GM23338 (cell line): ENCODE data around the gene NPC2. TPM values are rescaled to one million over a fixed set of nuclear protein-coding genes. Genes with fewer than 3 reads are reported as not detected.

Experiments
- ATAC-seq: fragments of 200-7000 bp; cut with Tn5 transposase; 3 replicates; pipeline ENCODE4 v1.9.1; 2020
- DNase-seq: peaks from one replicate; pipeline ENCODE4 v3.0.0-alpha.2; 2015; ENCODE audit warnings: low spot score
- H2AFZ ChIP-seq: fragments of 200-600 bp; sonication (generic); 2 replicates; pipeline ENCODE4 v1.8.0; 2016; ENCODE audit warnings: antibody characterized with exemption, mild to moderate bottlenecking, moderate library complexity
- H3F3A ChIP-seq: fragments of 200-600 bp; sonication (generic); replicated peaks from 2 replicates; pipeline ENCODE4 v1.8.0; 2017; ENCODE audit warnings: antibody characterized with exemption, mixed run types, low read depth
- H3K27ac ChIP-seq: fragments of 200-600 bp; sonication (generic); 2 replicates; pipeline ENCODE4 v1.6.1; 2016; ENCODE audit warnings: low read depth
- H3K27me3 ChIP-seq: fragments of 200-600 bp; sonication (generic); 2 replicates; pipeline ENCODE4 v1.8.0; 2016; ENCODE audit warnings: mild to moderate bottlenecking, mixed run types, moderate library complexity; ENCODE audit not compliant: insufficient read depth
- H3K36me3 ChIP-seq: fragments of 200-600 bp; sonication (generic); 2 replicates; pipeline ENCODE4 v1.8.0; 2016; ENCODE audit warnings: mild to moderate bottlenecking; ENCODE audit not compliant: insufficient read depth
- H3K4me1 ChIP-seq: fragments of 200-600 bp; sonication (generic); 2 replicates; pipeline ENCODE4 v1.8.0; 2016; ENCODE audit warnings: mild to moderate bottlenecking, moderate library complexity; ENCODE audit not compliant: insufficient read depth
- H3K4me2 ChIP-seq: fragments of 200-600 bp; sonication (generic); 2 replicates; pipeline ENCODE4 v1.7.1; 2017; ENCODE audit warnings: mixed run types
- H3K4me3 ChIP-seq: fragments of 200-600 bp; sonication (generic); 2 replicates; pipeline ENCODE4 v1.6.1; 2016; ENCODE audit warnings: mixed run types
- H3K79me2 ChIP-seq: fragments of 200-600 bp; sonication (generic); replicated peaks from 2 replicates; pipeline ENCODE4 v1.8.0; 2017; ENCODE audit warnings: mild to moderate bottlenecking; ENCODE audit not compliant: insufficient read depth
- H3K9me2 ChIP-seq: fragments of 200-600 bp; sonication (generic); 2 replicates; pipeline ENCODE4 v1.8.0; 2017; ENCODE audit not compliant: insufficient read depth
- H4K20me1 ChIP-seq: fragments of 200-600 bp; sonication (generic); replicated peaks from 2 replicates; pipeline ENCODE4 v1.8.0; 2017; ENCODE audit warnings: mild to moderate bottlenecking; ENCODE audit not compliant: insufficient read depth
- H3K27ac Mint-ChIP-seq: 2 replicates; pipeline ENCODE4 v1.8.0; 2020; ENCODE audit warnings: inconsistent platforms, mild to moderate bottlenecking, moderate library complexity, mixed read lengths
- H3K27me3 Mint-ChIP-seq: 3 replicates; pipeline ENCODE4 v1.8.0; 2022; ENCODE audit warnings: low read depth, mild to moderate bottlenecking, moderate library complexity, mixed read lengths, inconsistent platforms; ENCODE audit not compliant: insufficient read depth, poor library complexity
- H3K36me3 Mint-ChIP-seq: 3 replicates; pipeline ENCODE4 v1.8.0; 2021; ENCODE audit warnings: low read depth, mild to moderate bottlenecking, inconsistent platforms, moderate library complexity, mixed read lengths
- H3K4me1 Mint-ChIP-seq: 3 replicates; pipeline ENCODE4 v1.8.0; 2020; ENCODE audit warnings: mild to moderate bottlenecking, inconsistent platforms, mixed read lengths
- H3K4me3 Mint-ChIP-seq: 3 replicates; pipeline ENCODE4 v1.8.0; 2021; ENCODE audit warnings: moderate library complexity, mild to moderate bottlenecking, inconsistent platforms, mixed read lengths
- H3K9me3 Mint-ChIP-seq: 3 replicates; pipeline ENCODE4 v1.8.0; 2020; ENCODE audit warnings: moderate library complexity, mild to moderate bottlenecking, inconsistent platforms, mixed read lengths
- CREB1 ChIP-seq: fragments of 250-450 bp; sonication (Bioruptor Pico); IDR thresholded peaks from 2 replicates; pipeline ENCODE4 v1.5.0; 2020; ENCODE audit warnings: low read depth, mild to moderate bottlenecking, moderate library complexity
- CTCF ChIP-seq, 2 experiments: fragments of 200-600 bp in 1 of 2; sonication (generic) in 1 of 2; conservative IDR thresholded peaks; 2 replicates each; pipeline versions ENCODE4 v1.5.1 to v1.6.1; 2016 to 2017; ENCODE audit warnings: antibody characterized with exemption in 2 of 2, low read depth in 2 of 2, mild to moderate bottlenecking in 2 of 2, moderate library complexity in 1 of 2
- EZH2 ChIP-seq: fragments of 200-600 bp; sonication (generic); IDR thresholded peaks from one replicate; pipeline ENCODE4 v1.8.0; 2017; ENCODE audit warnings: antibody characterized with exemption, mild to moderate bottlenecking, low read depth; ENCODE audit not compliant: unreplicated experiment
- NANOG ChIP-seq: IDR thresholded peaks from 2 replicates; pipeline ENCODE4 v1.6.1; 2016; ENCODE audit warnings: antibody characterized with exemption, borderline replicate concordance
- POLR2AphosphoS5 ChIP-seq: IDR thresholded peaks from 2 replicates; pipeline ENCODE4 v1.6.1; 2016; ENCODE audit warnings: antibody characterized with exemption, low read depth
- REST ChIP-seq: IDR thresholded peaks from one replicate; pipeline ENCODE4 v1.6.1; 2018; ENCODE audit warnings: antibody characterized with exemption; ENCODE audit not compliant: unreplicated experiment
- STAT1 ChIP-seq: IDR thresholded peaks from one replicate; pipeline ENCODE4 v1.6.1; 2016; ENCODE audit warnings: antibody characterized with exemption; ENCODE audit not compliant: unreplicated experiment
- ZNF114 ChIP-seq: fragments of 250-450 bp; sonication (Bioruptor Pico); IDR thresholded peaks from 2 replicates; pipeline ENCODE4 v1.5.0; 2020; ENCODE audit warnings: mild to moderate bottlenecking, moderate library complexity
- ZNF331 ChIP-seq: fragments of 250-450 bp; sonication (Bioruptor Pico); IDR thresholded peaks from 2 replicates; pipeline ENCODE4 v1.5.0; 2020; ENCODE audit warnings: low read depth, mild to moderate bottlenecking, moderate library complexity
- polyA plus RNA-seq: library from polyadenylated mRNA; unstranded; fragments of >200 nt; fragmentation: Nextera tagmentation; extraction: Ambion mirVana; gene quantifications from 2 replicates; pipeline ENCODE4 v1.2.1, GENCODE V29; 2016
- total RNA-seq: library from RNA; depleted of rRNA; stranded (reverse); fragments of >200 nt; shearing (Covaris generic); gene quantifications from 2 replicates; pipeline ENCODE4 v1.2.3, GENCODE V29; 2014
- TF ChIP-seq, protein P1 (sequence below): IDR thresholded peaks from 2 replicates; pipeline ENCODE4 v1.6.1; 2016; ENCODE audit warnings: antibody characterized with exemption

Gene NPC2
- total and polyA plus RNA-seq, 2 experiments from 2014 or later, result 287 to 344 TPM

- TF ChIP-seq STAT1 (no peak), ZNF114 (CRISPR knock-in tag) (no peak), CTCF (conservative IDR thresholded peaks at IDR 0.05; ENCODE audit: low read depth in 2 of 2) (no peak)
- TF ChIP-seq, protein P1, sequence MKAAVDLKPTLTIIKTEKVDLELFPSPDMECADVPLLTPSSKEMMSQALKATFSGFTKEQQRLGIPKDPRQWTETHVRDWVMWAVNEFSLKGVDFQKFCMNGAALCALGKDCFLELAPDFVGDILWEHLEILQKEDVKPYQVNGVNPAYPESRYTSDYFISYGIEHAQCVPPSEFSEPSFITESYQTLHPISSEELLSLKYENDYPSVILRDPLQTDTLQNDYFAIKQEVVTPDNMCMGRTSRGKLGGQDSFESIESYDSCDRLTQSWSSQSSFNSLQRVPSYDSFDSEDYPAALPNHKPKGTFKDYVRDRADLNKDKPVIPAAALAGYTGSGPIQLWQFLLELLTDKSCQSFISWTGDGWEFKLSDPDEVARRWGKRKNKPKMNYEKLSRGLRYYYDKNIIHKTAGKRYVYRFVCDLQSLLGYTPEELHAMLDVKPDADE, result no peak
Observed at GRCh38 chr14:74532246-74532645, 39.1 kb upstream of the NPC2 start (continued).

DNA sequence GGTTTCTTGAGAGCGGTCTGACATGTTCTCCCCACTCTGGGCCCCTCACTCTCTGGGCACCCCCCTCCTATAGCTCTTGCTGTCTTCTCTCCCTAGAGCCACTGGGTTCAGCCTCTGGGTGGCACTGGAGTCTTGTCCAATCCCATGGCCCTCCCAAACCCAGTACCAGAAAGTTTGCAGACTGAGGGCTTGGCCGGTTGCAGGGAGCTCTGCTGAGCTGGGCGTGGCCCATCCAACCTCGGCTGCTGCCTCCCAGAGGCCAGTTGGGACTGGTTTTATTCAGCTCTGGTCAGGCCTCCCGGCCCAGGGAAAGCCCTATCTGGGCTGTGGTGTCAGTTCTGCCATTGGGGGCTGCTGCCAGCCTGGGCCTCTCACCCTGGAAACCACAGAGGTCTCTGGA, 38.4 kb upstream of the NPC2 start:
- Histone ChIP-seq H3F3A (no peaks in the 10 kb centered on the region), H3K27ac (no peak overlapping the region), H4K20me1 (no peaks in the 10 kb centered on the region), H3K79me2 (no peaks in the 10 kb centered on the region), H3K4me3 (no peak overlapping the region), H3K27me3 (no peaks in the 10 kb centered on the region), H3K4me2 (no peak overlapping the region), H3K4me1 (no peaks in the 10 kb centered on the region), H2AFZ (peak overlapping the region; percentile 72), H3K36me3 (no peaks in the 10 kb centered on the region), H3K9me2 (no peaks in the 10 kb centered on the region)
- DNase-seq (peak; percentile 78), ATAC-seq (peak; percentile 92)
- no peak overlapping the region for H3K4me3 Mint-ChIP-seq
- H3K4me1 Mint-ChIP-seq, result peaks cover 12% of the 10 kb centered on the region; the same call in 2 of the 3 replicates
- H3K9me3 Mint-ChIP-seq, result no peaks in the 10 kb centered on the region
- H3K36me3 Mint-ChIP-seq, result no peaks in the 10 kb centered on the region
- H3K27me3 Mint-ChIP-seq, result peaks cover 9% of the 10 kb centered on the region
- TF ChIP-seq CTCF (conservative IDR thresholded peaks at IDR 0.05; ENCODE audit: low read depth in 2 of 2), result peak; percentile 37 to 63
- TF ChIP-seq CREB1 (CRISPR knock-in tag), result no peak
- 0 out of 2 replicates have a peak overlapping the region, but pooled peaks have one; percentile 59 for H3K27ac Mint-ChIP-seq

DNA sequence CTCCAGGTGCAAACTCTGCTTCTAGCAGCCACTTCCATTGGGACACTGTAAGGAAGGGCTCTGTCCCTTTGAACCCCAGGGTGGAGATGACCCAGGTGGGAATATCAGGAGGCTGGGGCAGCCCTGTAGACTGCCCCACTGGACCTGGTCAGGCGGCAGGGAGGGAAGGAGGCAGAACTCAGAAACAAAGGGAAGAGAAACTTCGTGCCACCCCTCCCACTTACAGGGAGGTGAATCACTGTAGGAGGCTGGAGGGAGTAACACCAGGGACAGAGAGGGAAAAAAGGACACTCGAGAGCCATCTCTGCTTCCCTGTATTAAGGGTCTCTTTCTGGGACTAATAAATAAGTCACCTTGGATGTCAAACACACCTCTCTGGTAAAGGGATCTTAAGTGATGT, 37.9 kb upstream of the NPC2 start:
- no peak for ATAC-seq
- H4K20me1 ChIP-seq, result no peaks in the 10 kb centered on the region
- H3K27ac ChIP-seq, result no peak overlapping the region
- no peak overlapping the region for H3K4me3 Mint-ChIP-seq
- no peak for DNase-seq
- peaks cover 9% of the 10 kb centered on the region for H3K27me3 Mint-ChIP-seq
- no peaks in the 10 kb centered on the region for H3F3A ChIP-seq
- peak overlapping the region; percentile 72 for H2AFZ ChIP-seq
- no peaks in the 10 kb centered on the region for H3K36me3 ChIP-seq
- H3K27ac Mint-ChIP-seq, result no peak overlapping the region
- H3K36me3 Mint-ChIP-seq, result no peaks in the 10 kb centered on the region
- H3K4me1 Mint-ChIP-seq, result peaks cover 12% of the 10 kb centered on the region; the same call in 2 of the 3 replicates
- no peak overlapping the region for H3K4me3 ChIP-seq
- H3K4me1 ChIP-seq, result no peaks in the 10 kb centered on the region
- no peaks in the 10 kb centered on the region for H3K9me2 ChIP-seq
- no peaks in the 10 kb centered on the region for H3K79me2 ChIP-seq
- no peaks in the 10 kb centered on the region for H3K9me3 Mint-ChIP-seq
- H3K4me2 ChIP-seq, result no peak overlapping the region
- no peaks in the 10 kb centered on the region for H3K27me3 ChIP-seq
- TF ChIP-seq ZNF331 (CRISPR knock-in tag) (no peak), REST (no peak), STAT1 (no peak), POLR2AphosphoS5 (no peak), EZH2 (no peak), CTCF (conservative IDR thresholded peaks at IDR 0.05; ENCODE audit: low read depth in 2 of 2) (no peak), NANOG (no peak)
- TF ChIP-seq, protein P1, result no peak
